HG03558 (cell line): Measurements from ENCODE around the gene LRRC10.

Experiments used
- ATAC-seq: cut with Tn5 transposase; IDR thresholded peaks from one replicate; pipeline ENCODE4 v1.9.1; 2021; ENCODE audit warnings: moderate number of reproducible peaks; ENCODE audit not compliant: unreplicated experiment; ENCODE audit errors: extremely low read depth

The LRRC10 gene, protein sequence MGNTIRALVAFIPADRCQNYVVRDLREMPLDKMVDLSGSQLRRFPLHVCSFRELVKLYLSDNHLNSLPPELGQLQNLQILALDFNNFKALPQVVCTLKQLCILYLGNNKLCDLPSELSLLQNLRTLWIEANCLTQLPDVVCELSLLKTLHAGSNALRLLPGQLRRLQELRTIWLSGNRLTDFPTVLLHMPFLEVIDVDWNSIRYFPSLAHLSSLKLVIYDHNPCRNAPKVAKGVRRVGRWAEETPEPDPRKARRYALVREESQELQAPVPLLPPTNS

DNA sequence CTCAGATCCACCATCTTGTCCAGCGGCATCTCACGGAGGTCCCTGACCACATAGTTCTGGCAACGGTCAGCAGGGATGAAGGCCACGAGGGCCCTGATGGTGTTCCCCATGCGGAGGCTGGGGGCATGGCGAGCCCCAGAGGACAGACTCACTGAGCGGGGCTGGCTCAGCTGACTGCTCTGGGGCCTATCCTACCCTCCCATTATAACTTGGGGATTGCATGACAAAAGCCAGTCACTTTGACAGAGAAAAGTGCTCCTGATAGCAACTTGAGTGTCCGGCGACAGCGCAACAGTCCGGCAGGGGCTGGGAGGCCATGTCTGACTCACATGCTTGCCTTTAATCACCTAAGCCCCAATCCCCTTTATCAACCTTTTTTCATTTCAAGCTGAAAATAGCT, at the start of gene LRRC10:
TSS of gene LRRC10 (minus strand) at position 179 of the 400 bp plus-strand sequence. CDS start at position 110, 69 bp downstream.
- no peak for ATAC-seq

DNA sequence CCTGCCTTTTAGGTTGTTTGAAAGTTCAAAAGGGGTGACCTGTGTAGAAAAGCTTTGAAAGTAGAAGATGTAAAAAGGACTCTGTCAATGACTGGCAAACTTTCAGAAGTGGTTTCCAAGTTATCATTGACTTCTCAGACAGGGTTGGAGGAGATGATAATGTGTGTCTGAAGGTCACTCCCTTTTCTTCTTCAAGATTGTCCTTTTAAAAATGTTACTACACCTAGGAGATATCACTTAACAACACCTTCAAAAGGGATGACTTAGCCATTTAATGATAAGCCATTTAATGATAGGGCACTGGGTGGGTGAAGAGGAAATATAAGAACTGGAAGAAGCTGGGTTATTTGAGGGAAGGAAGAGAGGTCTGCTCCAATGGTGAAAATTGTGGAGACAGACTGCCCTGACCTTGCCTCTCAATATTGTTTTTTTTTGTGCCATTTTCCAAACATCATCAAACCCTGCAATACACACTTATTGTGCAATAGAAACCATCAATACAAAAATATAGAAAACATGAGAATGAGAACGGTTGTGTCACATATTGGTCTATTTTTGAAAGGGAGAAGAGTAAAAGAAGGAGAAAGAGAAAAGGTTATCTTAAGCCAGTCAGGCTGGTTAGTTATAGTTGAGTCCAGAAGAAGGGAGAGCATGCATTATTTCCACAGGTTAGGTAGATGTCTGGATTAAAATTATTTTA, 49.6 kb upstream of the LRRC10 start:
- ATAC-seq: no peak

DNA sequence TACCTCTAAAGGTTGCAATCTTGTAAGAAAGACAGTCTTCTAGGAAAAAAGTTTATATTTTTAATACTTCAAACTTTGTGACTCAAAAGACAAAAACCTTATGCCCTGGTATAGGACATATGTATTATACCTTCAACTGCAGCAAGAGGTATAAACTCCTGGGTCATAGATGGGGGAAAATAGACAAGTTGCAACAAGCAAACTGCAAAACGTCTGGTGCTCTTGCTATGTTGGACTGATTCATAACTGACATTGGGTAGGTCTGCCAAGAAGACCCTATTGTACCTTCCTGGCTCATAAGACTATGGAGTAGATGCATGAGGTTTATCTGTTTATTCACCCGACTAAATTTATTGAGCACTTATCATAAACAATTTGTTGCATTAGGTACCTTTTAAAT, 47.5 kb upstream of the LRRC10 start:
- ATAC-seq: no peak

DNA sequence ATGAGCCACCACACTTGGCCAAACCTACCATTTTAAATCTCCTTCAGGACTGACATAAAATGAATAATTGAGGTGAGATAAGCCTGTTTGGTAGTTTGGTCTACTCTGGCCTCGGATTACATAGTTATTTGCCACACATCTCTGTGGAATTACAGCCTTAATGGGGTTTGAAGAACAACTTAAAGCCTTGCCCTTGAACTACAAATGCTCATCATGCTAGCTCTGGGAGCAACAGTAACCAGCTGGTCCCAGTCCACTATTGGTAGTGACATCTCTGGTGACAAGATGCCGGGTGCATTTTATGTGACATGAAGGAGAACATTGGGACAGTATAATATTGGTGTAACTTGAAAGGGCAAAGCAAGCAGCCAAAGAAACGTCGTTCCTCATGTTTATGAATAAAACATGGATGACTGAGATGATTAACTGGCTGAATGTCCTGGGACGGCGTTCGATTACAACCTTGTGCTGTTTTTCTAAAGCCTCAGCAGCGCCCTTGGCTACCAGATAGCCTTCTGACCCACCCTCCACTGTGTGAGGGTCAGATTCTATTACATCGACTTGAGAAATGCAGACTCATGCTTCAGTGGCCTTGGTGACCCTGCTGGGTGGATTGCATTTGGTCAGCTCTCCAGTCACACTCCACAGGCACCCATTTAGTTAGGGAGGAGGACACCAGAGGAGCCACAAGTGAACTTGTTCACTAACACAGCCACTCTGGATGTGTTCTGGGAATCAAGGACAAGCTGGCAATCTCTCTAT, 46.9 kb upstream of the LRRC10 start:
- ATAC-seq: no peak

DNA sequence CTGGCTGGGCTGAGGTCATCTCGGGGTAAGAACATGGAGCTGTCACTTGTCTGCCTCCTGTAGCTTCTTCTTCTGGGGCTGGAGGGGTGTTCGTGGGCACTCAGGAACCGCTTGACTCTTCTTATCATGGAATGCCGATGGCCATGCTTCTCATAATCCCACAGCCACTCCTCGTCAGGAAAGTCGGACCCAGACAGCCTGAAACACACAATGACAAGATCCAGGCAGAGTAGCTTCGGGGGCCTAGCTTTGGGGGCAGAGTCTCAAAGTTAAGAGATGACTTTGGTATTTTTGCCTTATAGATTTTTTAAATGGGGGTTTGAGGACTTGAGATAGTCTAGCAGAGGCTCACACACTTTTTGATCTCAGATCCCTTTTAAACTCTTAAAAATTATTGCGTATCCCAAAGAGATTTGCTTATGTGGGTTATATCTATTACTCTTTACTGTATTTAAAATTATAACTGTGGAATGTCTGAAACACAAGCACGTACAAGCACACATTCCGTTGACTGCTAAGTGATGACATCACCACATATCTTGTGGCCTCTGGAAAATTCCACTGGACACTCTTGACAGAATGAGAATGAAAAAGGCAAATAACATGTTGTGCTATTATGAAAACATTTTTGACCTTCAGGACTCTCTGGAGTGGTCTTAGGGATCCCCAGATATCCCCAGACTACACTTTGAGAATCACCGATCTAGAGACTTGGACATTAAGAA, 45.1 kb upstream of the LRRC10 start:
- no peak for ATAC-seq

DNA sequence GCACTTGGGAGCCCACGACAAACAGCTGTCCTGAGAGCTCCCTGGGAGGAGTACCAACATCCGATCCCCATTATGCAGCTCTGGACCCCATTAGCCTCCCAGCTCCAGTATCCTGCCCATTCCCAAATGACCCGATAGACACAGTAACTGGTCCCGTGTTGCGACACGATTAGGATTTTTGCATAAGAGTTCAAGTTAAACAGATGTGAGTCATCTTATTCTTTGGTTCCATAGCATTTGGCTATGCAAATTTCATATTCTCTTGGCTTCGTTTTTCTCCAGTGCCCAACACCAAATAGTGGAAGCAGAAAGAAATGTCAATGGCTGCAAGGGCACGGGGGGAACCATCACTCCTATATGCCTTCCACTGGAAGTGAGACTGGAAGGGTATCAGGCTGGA, 43.0 kb upstream of the LRRC10 start:
- ATAC-seq: no peak

DNA sequence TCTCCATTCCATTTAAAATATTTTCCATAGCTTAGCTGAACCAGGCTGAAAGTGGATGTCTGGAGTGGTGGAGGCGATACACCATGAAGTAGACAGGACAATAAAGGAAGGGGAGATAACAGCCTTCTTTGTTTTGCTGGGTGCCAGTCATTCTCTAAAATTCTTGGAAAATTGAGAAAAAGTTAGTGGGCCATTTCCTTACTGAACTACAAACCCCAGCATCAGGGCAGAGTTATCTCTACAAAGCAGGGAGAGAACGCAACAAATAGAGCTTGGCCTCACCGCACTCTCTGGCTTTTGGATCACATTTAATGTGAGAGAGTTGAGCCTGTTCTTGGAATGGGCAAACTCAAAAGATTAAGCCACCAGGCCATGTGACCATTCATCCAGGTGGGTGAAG, 41.2 kb upstream of the LRRC10 start:
- ATAC-seq: no peak

DNA sequence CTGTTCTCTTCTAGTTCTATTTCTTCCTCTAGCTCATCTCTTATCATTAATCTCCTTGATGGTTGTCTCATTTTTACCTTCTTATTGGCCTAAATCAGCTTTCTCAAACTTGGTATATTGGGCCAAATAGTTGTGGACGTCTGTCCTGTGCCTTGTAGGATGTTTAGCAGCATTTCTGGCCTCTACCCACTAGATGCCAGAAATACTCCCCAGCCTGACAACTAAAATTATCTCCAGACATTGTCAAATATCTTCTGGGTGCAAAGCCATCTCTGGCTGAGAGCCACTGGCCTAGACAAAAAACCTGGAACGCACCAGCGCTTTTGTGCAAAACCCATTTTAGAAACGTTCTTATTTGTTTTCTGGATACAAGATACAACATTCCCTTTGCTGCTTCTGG, 38.8 kb upstream of the LRRC10 start:
- no peak for ATAC-seq

DNA sequence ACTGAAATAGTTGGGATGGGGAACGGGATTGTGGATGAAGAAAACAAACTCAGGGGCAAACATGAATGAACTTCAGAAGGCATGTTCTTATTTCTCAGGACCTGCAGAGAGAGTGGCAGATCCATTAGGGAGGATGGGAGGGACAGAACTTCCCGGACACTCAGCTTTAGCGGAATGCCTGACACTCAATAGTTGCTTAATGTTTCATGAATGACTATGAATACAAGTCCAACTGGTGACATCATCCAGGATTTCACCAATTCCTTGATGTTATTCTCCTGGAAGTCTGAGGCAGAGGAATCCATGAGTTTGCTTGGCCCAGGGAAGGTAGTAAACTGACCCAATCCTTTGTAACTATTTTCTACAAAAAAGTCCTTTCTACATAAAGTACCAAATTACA, 37.8 kb upstream of the LRRC10 start:
- no peak for ATAC-seq

DNA sequence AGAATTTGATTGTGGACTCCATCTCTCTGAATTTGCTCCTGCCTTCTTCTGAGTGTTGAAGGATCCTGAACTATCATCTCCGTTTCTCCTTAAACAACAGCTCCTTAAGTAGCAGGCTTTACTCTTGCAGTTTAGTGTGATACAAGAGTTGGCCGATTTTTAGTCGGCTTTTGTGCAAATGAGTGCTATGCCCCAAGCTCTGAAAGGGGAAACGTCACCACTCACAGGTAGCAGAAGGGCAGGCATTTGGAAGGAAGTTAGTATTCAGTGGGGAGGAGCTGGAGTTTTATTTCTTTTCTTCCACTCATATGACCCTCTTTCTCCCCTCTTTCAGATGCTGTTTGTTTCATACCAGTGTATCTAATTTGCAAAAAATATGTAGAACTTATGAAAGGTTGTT, 36.5 kb upstream of the LRRC10 start:
- no peak for ATAC-seq

DNA sequence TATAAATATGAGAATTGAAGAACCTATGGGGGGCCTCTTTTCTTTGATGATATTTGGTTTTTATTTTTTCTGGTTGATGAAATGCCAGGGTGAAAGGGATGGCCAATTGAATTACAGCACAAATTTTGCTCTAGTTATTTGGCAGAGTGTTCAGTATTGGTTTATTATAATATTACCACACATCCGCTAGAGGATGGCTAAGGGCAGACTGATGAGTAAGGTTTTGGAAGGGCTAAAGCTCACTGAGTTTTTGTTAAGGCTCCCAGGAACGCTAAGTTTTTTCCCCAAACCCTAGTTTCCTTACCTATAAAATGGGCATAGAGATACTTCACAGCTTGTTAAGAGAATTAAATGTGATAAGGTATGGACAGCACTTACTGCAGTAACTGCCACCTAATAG, 34.3 kb upstream of the LRRC10 start:
- ATAC-seq: no peak

DNA sequence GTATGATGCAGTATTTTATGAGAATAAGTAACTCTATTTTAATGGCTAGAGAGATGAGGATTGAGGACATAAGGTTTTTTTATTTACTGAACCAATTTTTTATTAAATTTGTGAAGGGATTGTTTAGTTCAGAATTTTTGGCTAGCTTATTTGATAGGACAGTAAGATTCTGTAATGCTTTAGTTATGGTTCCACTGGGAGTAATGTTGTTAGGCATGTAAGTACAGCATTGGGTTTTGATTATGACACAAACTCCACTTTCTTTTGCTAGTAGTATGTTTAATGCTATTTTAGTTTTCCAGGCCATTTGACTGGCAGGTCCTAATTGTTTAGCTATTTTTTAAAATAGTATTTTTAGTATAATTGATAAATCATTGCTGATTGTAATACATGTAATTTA, 33.8 kb upstream of the LRRC10 start:
- no peak for ATAC-seq

DNA sequence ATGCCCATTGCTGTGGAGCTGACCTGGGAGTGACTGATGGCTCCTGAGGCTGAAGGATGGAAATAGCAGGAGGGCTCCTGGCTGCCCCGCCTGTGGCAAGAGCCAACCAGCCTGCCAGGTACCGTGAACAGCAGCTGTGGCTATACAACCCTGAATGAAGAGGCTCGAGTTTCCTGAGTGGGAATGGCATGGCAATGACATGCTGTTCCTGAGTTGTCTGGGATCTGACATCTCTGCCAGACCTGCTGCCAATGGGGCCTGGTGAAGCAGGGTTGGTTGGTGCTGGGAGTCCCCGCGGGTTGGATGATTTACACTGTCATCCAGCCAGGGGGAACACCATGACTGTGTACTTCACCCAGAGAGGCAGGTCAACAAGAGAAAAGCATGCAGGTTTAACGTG, 31.8 kb upstream of the LRRC10 start:
- ATAC-seq: no peak

DNA sequence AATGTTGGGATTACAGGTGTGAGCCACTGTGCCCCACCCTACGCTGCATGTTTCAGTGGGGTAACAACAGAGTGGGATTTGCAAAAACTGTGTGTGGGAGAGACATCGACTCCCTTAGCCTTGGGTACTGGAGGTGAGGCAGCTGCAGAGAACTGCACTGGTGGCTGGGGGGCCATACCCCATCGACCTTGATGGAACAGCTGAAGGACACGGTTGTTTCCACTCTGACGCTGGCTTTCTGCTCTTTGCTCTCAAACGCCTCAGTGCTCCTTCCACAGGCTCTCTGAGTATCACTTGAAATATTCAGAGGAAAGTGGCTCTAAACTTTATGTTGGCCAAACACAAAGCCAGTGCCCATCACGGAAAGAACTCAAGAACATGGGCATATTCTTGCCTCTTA, 30.8 kb upstream of the LRRC10 start:
- no peak for ATAC-seq

DNA sequence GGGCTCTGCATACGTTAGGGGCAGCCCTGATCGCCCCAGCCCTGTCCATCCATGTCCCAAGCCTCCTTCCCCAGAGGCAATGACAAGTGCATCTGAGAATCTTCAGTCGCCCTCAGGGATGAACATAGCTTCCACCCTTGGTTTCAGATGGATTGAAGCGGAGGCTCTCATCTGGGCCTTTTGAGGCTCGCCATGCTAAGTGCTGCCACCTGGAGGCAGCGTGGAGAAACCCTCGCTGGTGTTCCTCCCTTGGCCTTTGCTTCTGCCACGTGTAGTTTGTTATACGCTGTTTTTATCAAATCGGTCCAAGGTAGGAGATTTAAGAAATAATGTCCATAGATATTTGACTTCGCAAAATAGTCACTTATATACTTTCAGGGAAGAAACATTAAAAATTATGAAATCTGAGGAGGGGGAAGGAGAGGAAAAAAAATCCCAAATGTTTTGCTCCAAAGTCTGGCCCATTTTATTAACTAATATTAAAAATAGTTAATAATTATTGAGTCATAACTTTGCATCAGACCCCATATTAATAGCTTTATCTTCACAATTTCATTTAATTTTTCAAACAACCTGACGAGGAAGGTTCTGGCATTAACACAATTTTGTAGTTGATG, 28.8 kb upstream of the LRRC10 start:
- peak; percentile 67 for ATAC-seq

DNA sequence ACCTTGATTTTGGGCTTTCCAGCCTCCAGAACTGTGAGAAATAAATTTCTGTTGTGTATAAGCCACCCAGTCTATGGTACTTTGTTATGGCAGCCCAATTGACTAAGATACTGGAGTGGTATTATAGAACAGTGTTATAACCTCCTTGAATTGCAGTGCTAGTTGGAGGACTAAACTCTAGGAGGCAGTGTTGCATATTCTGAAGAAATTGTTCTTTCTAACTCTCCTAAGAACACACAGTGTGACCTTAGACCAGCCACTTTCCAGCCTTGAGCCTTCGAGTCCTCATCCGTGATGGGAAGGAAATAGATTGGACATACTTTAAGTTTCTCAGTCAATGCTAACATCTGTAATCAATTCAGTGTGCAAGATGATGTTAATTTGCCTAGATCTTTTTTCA, 22.4 kb upstream of the LRRC10 start:
- no peak for ATAC-seq

DNA sequence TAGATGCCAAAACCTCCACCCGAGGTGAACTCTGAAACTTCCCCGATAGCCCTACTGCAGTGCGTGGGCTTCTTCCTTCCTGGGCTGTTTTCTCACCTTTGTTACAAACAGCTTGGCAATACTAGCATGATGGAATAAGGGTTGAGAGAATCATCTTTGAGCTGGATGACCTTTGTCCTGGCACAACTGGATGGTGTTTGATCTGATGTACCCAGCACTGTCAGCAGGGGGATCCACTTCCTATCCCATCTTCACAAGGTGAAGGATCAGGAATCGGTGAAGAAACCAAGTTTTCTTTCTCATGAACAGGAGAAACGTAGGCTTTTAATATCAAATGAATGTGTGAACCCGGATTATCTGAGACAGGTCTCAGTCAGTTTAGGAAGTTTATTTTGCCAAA, 19.5 kb upstream of the LRRC10 start:
- ATAC-seq: no peak

DNA sequence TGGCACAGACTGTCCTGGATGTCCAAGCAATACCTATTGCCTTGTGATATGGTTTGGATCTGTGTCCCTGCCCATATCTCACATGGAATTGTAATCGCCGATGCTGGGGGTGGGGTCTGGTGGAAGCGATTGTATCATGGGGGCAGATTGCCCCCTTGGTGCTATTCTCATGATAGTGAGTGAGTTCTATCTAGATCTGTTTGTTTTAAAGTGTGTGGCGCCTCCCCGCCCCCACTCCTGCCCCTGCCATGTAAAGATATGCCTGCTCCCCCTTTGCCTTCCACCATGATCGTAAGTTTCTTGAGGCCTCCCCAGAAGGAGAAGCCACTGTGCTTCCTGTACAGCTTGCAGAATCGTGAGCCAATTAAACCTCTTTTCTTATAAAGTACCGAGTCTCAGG, 16.8 kb upstream of the LRRC10 start:
- ATAC-seq: no peak

DNA sequence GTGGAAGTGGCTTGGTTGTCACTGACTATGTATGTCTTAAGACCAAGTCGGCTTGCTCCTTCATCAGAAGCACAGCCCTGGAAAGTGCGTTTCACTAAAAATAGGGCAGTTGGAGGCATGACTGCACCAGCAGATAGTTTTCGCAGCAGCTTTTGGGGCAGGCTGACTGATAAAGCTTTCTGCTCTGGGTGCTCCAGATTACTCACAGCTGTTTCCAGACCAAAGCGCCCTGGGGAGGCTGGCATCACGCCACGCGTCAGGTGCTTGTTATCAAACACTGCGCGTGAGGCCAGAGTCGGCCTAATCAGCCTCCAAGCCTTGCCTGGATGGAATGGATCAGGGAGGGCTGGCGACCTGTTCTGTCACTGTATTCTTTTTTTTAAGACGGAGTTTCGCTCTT, 13.3 kb upstream of the LRRC10 start:
- ATAC-seq: no peak

DNA sequence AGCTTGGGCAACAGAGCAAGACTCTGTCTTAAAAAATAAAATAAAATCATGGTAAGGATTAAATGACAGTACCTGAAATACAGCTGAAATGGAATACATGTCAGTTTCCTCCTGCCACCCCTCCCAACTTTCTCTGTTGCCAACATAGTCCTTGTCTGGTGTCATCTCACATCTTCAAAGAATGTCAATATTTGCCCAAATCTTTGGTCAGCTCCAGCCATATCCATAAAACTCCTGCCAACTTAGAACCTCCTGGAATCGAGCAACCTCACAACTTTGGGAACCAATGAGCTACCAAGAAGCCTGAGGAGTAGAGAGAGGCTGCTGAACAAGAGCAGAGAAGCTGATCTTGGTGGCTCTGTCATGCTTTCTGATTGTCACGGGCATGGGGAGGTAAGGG, 10.8 kb upstream of the LRRC10 start:
- no peak for ATAC-seq
